ENCODE measurements around the gene FBLN1.

- TF ChIP-seq, protein P1, sequence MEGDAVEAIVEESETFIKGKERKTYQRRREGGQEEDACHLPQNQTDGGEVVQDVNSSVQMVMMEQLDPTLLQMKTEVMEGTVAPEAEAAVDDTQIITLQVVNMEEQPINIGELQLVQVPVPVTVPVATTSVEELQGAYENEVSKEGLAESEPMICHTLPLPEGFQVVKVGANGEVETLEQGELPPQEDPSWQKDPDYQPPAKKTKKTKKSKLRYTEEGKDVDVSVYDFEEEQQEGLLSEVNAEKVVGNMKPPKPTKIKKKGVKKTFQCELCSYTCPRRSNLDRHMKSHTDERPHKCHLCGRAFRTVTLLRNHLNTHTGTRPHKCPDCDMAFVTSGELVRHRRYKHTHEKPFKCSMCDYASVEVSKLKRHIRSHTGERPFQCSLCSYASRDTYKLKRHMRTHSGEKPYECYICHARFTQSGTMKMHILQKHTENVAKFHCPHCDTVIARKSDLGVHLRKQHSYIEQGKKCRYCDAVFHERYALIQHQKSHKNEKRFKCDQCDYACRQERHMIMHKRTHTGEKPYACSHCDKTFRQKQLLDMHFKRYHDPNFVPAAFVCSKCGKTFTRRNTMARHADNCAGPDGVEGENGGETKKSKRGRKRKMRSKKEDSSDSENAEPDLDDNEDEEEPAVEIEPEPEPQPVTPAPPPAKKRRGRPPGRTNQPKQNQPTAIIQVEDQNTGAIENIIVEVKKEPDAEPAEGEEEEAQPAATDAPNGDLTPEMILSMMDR (IDR thresholded peaks at IDR 0.05; ENCODE audit: low read depth, low read length) = no peak
- no peak for TF ChIP-seq MAX (IDR thresholded peaks at IDR 0.05; ENCODE audit: low read depth, low read length)
Observed at GRCh38 chr22:45515676-45516075, 13.0 kb downstream of the FBLN1 start.
